Non-pigmented ciliary epithelial cell (primary cell): ENCODE measurements around the gene SDCBP2.

Experiments
- DNase-seq: peaks from one replicate; pipeline ENCODE4 v3.0.0-alpha.2; 2010; ENCODE audit warnings: low read depth

The SDCBP2 gene

DNA sequence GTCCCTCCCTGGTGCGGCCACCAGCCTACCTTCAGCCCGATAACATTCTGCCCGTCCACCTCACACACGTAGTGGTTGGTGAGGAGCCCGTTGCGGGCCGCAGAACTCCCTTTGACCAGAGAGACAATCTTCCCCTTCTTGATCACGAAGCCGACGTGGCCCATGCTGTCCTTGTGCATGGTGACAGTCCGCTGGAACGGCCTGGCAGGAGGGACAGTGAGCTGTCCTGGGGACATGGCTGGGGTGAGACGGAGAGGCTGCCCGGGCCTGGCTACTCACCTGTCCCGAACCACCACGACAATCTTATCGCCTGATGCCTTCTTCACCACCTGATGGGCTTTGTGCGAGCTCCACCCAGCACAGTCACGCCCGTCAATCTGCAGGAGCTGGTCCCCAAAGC lies 16.6 kb downstream of the SDCBP2 start:
- DNase-seq = no peak

DNA sequence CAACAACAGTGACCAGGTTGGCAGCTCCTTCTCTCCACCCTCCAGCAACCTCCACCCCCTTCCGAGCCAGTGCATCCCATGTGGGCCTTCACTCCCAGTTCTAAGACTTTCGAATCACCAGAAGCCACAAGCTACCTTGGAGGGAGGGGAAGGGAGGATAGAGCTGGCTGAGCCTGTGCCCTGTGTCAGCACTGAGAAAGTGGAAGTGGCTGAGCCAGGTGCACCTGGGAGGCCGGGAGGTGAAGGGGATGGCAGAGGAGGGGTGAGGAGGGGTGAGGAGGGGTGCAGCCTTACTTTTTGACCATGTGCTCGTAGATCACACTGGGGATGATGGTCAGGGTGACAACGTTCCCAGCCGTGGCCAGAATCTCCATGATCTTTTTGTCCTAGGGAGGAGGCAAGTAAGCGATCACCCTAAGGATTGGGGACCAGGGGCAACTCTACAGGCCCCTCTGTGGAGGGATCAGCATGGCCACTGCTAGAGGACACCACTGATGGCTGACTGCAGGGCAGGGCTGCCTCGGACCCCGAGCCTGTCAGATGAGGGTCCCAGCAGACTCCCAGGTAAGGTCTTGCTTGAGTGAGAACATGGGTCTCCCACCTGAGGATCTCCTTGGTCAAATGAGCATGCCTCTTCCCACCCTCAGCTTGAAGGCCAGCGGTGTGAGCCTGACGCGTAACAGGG lies 18.3 kb downstream of the SDCBP2 start:
- DNase-seq = no peak

DNA sequence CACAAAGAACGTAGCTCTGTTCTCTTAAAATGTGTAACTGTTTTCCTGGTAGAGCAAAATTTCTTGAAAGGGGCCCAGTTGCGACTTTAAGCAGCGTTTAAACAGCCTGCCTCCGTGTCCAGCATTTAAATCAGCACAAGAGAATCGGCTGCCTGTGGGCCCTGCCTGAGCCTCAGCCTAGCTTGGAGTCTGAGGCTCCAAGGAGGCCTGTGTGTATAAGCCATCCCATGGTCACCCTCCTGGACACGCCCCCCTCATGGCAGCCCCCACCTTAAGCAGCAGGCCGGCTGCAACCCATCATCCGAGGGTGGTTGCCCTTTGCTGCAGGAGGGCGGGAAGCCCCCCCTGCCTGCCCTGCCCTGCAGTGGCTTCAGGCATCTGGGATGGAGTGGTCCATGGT lies 18.9 kb downstream of the SDCBP2 start:
- no peak for DNase-seq

DNA sequence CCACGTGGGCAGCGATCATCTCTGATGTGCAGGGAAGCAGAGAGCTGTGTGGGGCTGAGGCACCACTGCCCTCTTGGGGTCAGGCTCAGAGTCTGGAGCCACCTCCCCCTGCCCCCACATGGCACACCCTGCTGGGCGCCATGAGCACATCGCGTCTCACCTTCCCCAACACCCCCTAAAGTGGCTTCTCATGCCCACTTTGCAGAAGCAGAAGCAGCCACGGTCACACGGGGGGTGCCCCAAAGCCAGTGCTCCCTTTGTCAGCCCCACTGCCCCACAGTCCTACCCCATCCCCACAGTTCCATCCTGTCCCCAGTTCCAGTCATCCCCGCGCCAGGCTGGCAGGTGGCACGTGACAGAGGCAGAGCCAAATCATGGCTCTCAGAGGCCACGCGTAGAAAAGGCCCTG lies 19.5 kb downstream of the SDCBP2 start:
- DNase-seq = no peak

DNA sequence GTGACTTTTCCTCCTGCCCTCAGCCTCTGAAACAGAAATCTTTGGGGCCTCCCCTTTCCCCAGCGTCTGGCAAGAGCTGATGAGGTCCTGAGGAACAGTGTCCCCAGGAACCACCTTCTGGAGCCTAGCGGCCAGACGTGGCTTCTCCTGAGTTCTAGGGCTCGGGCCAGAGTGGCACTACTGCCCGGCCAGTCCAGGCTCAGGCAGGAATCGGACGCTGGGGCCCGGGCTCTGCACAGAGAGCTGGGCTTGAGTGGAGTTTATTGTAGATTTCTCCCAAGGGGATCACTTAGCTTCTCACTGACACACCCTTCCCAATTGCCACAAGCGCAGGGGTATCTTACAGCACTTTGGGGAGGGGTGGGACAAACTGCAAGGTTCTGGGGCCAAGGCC lies 20.2 kb downstream of the SDCBP2 start:
- no peak for DNase-seq

DNA sequence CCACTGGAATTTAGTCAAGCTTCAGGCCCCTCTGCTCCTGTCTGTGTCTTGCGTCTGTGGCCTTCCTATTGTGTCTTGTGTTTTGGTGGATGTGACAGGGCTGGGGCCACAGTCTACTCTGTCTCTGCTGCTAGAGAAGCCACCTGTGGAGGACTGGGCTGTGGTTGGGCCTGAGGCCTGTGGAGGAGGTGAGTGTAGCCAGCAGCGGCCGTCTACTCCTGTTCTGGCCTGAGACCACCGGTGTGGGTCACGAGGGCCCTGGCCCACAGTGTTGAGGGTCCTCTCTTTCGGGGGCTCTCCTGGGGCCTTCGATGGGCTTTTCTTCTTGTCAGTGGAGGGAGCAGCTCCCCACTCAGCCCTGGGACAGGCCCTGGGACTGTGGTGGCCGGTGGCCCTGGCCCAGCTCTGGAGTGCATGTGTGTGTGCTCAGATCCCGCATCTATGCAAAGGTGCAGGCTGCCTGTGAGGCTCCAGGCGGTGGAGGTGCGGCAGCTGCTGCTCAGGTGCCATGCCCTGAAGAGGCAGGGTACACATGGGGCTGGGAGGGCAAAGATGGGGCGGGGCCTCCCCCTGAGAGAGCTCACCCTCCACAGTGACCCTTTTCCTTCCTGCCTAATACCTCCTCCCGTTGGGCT lies 20.8 kb downstream of the SDCBP2 start:
- DNase-seq = no peak

DNA sequence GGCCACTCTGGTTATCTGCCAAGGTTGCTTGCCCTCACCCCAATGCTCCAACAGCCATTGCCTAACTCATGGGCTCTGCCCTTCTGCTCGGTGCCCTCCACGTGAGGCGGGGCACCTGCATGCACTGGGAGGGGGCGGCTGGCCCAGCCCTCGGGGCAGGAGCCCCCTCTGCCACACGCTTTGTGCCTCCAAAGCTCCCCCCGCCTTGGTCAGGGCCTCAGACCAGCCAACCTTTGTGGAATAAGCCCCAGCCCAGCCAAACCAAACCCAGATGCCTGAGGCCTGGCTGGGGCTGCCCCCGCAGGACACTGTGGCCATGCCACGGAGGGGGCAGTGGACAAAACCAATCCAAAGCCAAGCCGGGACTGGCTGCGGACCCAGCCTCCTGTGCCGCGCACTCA lies 21.4 kb downstream of the SDCBP2 start:
- no peak for DNase-seq

DNA sequence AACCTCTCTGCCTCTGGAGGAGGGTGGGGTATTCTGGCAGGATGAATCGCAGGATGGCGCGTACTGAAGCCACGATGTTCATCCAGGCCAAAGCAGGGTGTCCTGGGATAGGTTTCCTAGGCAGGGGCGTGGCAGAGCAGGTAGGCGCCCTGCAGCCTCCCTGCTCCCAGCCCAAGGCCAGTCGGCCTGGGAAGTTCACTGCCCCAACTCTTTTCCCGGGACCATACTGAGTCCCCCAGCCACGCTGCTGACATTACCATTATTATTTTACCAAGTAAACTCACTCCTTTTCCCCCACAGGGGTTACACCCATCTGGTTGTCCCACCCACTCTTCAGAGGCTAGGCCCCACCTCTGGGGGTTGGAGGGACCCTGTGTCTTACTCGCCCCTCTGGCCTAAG lies 21.8 kb downstream of the SDCBP2 start:
- no peak for DNase-seq

DNA sequence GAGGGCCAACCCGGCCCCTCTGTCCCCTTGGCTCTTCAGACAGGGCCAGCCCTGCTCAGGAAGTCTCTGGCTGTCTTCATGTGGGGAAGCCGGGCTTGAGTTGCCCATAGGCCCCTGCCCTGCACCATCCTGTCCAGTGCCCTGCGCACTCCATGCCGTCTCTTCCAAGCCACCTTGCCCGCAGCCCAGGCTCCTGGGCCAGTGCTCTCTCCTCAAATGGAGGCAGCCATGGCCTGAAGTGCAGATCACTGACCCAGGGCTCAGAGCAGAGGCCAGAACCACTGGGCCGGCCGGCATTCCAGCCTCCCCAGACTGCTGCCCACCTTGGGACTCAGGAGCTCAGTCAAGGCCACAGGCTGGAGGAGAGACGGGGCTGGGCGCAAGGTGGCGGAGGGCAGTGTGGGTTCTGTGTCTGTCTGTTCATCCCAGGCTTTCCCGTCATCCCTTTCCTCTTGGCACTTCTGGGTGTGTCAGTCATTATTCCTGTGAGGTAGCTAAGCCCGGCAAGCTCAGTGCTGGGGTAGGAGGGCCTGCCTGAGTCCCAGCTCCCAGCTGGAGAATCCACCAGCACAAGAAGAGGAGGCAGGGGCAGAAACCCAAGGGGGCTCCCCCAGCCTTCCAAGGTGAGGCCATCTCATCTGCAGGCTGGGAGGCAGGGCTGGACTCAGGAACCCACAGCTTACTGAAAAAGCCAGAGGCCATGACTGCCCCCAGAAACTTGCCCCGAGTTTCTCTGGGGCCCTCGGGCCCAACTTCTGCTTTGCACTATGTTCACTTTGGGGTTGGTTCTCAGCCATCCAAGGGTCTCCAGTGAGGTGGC lies 22.4 kb downstream of the SDCBP2 start:
- no peak for DNase-seq

DNA sequence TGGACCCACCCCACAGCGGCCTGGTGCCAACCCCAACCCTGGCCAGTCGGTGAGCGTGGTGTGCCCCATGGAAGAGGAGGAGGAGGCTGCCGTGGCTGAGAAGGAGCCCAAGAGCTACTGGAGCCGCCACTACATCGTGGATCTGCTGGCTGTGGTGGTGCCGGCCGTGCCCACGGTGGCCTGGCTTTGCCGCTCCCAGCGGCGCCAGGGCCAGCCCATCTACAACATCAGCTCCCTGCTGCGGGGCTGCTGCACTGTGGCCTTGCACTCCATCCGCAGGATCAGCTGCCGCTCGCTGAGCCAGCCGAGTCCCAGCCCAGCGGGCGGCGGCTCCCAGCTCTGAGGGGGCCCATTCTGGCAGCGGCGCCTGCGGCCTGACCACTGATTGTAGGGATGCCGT lies 23.2 kb downstream of the SDCBP2 start:
- DNase-seq = no peak

DNA sequence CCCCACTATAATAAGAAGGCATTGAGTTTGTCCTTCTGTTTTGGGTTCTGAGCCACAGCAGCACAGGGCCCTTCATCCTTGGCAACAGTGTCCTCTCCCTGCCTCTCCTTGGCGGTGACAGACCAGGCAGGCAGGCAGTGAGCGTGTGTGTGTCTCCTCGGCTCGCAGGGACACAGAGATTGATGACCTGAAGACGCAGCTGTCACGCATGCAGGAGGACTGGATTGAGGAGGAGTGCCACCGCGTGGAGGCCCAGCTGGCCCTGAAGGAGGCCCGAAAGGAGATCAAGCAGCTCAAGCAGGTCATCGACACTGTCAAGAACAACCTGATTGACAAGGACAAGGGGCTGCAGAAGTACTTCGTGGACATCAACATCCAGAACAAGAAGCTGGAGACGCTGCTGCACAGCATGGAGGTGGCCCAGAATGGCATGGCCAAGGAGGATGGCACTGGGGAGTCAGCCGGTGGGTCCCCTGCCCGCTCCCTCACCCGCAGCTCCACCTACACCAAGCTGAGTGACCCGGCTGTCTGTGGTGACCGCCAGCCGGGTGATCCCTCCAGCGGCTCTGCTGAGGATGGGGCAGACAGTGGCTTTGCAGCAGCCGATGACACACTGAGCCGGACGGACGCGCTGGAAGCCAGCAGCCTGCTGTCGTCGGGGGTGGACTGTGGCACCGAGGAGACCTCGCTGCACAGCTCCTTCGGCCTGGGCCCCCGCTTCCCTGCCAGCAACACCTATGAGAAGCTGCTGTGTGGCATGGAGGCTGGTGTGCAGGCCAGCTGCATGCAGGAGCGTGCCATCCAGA lies 24.0 kb downstream of the SDCBP2 start:
- no peak for DNase-seq

DNA sequence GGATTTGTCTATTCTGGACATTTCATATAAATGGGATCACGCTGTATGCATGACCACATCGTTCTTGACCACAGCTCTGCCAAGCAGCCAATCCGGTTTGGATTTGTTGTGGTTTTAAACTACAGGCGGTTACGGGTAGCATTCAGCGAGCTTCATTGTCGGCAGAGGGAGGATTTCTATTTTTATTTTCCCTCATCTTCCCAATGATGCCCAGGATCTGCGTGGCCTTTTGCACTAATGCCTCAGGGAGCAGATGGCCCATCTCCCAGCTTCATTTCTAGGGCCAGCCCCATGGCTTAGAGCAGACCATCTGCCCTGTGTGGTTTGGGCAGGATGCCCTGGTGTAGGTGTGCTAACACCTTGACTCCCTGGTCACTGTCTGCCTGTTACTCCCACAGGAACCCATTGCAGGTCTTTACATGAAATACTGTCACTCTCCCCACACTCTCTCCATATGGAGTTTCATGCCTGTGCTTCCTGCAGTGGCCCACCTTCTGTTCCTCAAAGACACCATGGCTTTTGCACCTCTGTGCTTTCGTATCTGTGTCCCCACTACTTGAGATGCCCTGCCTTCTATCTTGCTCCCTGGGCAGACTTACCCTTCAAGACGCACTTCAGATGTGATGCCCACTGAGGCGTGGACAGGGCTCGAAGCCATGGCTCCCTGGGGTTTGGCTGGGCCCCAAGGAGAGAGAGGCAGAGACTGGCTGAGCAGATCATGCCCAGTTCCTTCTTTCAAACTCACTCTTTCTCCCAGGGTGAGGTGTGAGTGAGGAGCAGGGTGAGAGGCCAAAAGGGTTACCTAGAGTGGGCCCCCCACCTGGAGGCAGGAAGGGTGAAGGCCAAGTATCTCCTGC lies 26.0 kb downstream of the SDCBP2 start:
- no peak for DNase-seq

DNA sequence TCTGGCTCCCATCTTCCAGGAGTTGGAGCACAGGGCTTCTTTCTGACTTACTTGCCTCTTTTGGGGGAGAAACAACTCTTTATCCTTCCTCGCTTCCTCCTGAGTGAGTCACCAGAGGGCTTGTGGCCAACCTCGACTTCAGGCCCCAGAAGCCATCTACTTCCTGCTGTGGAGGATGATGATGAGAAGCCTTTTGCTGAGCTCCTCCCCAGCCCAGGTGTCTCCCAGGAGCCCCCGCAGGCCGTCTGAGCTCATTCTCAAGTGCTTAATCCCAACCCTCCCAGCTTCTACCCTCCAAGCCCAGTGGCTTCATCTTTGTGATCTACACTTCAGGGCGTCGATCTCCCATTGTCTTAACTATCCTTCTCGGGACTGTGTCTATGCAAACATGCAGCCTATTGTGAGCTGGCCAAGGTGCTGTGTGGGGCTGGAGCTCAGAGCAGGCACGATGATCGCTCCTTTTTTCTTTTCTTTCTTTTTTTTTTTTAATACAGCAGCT lies 27.9 kb downstream of the SDCBP2 start:
- no peak for DNase-seq

DNA sequence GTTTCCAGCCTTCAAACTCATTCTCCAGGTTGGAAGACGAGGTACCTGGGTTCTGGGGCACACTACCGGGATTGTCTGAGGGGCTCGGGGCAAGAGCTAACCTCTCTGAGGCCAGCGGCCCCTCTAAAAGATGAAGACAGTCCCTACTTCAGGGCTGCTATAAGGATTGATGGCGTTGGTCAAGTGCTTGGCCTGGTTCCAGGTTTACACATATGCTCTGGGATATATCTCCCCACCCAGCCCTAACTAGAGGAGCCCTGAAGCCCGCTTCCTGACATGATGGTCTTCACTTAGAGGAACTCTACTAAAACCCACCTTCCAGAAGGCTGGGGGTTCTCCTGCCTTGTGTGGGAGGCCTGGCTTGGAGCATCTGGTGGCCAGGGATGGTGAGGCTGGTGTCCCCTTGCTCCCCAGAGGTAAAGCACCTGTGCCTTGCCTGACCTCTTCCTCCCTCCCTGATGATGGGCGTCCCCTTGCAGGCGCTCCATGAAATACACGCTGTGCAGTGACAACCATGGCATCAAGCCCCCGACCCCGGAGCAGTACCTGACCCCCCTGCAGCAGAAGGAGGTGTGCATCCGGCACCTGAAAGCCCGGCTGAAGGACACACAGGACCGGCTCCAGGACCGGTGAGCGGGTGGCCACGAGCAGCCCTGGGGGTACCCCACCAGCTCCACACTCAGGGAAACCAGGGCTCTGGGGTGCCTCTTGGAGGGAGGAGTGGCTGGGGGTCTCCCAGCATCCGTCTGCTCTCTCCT lies 28.7 kb downstream of the SDCBP2 start:
- DNase-seq = no peak

DNA sequence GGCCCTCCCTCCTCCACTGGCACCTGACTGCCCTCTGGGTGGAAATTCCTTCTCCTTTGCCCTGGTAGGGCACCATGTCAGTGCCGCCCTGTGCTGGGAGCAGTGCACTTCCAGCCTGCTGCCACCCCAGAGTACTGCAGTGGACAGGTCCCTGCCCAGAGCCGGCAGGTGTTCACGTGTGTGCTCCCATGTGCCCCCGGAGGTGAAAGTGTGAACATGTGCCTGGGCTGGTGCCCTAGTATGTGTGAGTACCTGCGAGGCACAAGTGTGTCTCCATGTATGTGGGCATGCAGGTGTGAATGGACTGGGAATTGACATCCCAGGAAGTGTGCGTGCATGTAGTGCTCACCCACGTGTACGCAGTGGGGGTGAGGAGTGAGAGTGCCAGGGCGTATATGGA lies 29.4 kb downstream of the SDCBP2 start:
- no peak for DNase-seq

DNA sequence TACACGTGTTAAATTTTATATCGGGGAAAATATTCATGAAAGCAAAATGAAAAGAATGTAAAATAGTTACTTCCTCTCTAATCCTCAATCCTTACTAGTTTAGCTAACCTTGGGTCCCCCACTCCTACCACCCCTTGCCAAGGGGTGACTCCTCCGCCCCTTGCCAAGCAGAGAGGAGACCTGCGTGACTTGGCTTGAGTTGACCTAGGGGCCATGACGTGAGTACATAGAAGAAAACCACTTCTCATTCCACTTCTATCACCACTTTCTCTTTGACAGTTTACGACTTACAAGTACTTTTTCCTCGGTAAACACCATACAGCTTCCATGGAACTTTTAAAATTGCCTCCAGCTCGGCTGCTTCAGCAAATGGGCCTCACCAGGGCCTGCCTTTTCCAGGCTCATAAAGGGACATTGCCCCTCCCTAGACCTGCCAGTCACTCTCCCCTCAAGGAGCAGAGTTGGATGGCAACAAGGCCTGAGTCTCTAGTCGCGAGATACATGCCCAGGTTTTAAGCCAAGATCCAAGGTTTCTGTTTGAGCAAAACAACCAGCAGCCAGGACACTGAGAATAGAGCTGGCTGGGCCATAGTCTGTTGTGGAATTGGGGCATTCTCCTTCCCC lies 29.9 kb downstream of the SDCBP2 start:
- no peak for DNase-seq

DNA sequence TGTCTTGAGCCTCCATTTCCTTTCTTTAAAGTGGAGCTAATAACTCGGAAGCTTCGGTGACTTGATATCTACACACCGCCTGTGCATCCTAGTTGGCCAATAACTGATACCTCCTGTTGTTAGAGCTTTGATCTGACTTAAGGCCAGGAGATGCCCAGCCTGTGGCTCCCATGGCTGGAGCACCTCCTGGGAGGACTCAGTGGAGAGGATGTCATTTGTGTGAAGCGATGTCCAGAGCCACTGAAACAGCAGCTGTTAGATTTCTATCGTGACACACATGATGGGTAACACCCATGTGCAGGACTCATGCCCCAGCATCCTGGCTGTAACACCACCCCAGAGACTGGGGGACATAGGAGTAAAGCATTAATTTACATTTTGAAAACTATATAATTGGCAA lies 30.8 kb downstream of the SDCBP2 start:
- DNase-seq = no peak

DNA sequence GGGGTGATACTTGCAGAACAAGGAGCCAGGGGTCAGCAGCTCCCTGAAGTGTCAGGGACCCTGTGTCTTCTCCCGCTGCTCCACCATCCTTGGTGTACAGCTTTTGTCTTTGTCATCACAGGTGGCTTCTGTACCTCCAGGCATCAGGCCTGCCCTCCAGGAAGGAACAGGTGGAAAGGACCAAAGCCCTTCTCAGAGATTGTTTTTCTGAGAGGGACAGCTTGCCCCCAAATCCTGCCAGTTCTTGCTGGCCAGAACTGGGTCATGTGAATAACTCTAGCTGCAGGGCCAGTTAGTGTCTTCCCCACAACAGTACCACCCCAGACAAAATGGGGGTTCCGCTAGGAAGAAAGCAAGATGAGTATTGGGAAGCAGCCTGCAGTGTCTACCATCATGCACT lies 31.5 kb downstream of the SDCBP2 start:
- no peak for DNase-seq

DNA sequence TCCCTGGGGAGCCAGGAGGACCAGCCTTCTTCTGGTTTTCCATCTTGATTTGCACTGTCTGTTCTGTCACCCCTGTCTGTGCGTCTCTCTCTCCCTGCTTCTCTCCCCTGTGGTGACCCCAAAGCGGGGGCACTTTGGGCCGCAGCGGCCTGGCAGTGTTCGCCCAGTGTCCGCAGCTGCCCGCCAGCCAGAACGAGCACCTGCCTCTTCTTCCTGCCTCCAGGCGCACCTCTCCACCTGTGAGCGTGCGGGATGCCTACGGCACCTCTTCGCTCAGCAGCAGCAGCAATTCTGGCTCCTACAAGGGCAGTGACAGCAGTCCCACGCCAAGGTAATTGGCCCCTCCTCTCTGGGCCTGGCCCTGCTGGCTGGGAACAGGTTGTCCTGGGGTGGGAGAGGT lies 32.0 kb downstream of the SDCBP2 start:
- no peak for DNase-seq

DNA sequence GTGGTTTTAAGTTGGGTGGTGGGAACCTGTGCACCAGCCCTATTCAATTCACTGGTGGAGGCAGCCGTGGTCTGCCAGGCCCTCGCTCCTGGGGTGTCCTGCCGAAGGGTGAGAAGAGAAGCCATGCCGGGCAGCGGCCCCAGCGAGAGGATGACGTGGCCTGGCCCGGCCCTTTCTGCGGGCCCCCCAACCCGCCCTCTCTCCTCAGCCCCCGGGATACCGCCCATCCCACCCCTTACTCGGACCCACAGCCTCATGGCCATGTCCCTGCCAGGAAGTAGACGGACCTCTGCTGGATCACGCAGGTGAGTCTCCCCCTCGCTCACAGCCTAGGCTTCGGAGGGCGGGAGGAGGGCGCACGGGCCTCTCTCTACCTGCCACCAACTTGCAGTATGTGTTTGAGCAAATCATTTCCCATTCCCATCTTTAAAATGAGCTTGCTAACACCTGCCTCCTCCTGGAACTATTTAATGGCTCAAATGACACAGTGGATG lies 32.8 kb downstream of the SDCBP2 start:
- no peak for DNase-seq
